Stimulated activated naive CD8-positive, alpha-beta T cell treated with anti-CD3 and anti-CD28 coated beads, Interleukin-15, Interleukin-2, amounts not matched to agents 100 U/mL and 50 U/mL, for 24 hours (primary cell): Measurements from ENCODE around the gene WSB1.
"Not testable (repeated sequence)": the region's sequence is repeated elsewhere in the genome, so short reads cannot be mapped to it uniquely, and the experiment has no call there.

Experiments used
- ATAC-seq: fragments of 150-1000 bp; cut with Tn5 transposase; one replicate; pipeline ENCODE4 v1.10.0; 2021
- DNase-seq: peaks from one replicate; pipeline ENCODE4 v3.0.0; 2021

Gene WSB1, protein sequence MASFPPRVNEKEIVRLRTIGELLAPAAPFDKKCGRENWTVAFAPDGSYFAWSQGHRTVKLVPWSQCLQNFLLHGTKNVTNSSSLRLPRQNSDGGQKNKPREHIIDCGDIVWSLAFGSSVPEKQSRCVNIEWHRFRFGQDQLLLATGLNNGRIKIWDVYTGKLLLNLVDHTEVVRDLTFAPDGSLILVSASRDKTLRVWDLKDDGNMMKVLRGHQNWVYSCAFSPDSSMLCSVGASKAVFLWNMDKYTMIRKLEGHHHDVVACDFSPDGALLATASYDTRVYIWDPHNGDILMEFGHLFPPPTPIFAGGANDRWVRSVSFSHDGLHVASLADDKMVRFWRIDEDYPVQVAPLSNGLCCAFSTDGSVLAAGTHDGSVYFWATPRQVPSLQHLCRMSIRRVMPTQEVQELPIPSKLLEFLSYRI

DNA sequence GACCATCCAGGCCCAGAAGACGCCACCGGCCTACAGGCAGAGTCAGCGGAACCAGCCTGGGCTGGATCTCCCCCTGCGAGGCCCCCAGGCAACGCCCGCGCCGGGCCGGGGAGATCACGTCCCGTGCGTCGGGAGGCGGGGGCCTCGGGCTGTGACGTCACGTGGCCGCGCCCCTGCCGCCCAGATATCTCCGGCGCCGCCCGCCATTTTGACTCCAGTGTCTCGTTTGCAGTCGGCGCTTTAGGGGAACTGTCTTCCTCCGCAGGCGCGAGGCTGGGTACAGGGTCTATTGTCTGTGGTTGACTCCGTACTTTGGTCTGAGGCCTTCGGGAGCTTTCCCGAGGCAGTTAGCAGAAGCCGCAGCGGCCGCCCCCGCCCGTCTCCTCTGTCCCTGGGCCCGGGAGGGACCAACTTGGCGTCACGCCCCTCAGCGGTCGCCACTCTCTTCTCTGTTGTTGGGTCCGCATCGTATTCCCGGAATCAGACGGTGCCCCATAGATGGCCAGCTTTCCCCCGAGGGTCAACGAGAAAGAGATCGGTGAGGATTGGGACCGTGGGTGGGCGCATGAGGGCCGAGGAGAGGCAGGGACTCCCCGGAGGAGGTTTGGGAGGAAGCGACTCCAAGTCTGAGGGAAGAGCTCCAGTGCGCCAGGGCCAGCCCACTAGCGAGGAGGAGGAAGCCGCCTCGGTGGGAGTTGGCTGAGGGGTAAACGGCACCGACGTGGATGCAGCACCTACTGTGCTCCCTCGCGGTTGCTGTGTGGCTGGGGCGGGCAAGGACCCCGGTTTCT, at the start of gene WSB1:
Gene WSB1, plus strand, starts transcription at position 217 of the 791 bp plus-strand sequence. Its CDS starts 282 bp downstream, at position 499.
- DNase-seq (peak; percentile 94), ATAC-seq (peak; percentile 91)

DNA sequence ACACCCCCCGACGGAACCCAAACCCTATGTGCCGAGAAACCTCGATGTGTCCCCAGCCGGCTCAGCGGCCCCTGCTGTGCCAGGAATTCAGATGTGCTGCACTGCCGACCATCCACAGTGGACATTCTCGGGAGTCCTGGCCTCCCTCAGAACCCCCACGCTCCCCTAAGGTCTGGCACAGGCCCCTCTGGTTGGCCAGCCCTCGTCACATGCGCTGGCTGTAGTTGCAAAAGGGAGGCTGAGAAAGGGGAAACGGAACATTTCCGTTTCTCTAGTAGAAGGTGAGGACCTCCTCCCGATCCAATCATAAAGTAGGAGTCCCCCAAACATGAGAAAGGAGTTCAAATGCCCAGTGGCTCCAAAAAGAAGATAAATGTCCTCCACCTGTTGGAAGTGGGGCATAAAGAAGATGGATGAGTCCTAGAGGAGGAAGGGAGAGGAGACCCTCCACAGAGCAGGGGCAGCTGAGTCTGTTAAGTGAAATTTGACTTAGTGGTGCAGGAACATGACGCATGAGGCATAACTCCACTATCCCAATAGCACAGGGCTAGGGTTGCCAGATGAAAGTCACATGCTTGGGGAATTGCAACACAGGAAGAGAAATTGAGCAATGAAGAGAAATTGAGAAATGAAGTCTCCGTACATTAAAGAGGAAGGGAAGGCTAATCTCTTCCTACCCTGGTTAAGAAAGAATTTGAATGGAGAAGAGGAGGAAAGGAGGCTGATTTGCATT, 49.3 kb upstream of the WSB1 start:
- no peak for DNase-seq
- ATAC-seq = no peak

DNA sequence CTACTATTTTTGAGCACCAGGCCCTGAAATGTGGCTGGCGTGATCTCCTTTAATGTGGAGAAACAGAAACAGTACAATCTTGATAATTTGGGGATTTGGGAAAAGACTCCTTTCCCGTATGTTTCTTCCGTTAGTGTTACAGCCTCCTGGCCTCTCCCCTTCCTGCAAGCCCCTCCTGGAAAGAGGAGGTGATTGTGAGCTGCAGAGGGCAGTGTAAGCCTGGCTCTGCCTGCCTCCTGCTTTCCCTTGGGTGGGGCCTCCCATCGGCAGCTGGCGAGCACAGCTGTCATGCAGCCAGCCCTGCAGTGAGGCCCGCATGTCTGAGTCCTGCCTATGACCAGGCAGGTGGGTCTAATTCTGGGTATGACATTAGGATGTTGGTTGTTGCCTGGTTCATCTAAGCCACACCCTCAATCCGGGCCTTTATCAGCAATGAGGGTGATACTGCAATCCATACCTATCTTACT, 48.7 kb upstream of the WSB1 start:
- peak; percentile 79 for ATAC-seq
- peak; percentile 62 for DNase-seq

DNA sequence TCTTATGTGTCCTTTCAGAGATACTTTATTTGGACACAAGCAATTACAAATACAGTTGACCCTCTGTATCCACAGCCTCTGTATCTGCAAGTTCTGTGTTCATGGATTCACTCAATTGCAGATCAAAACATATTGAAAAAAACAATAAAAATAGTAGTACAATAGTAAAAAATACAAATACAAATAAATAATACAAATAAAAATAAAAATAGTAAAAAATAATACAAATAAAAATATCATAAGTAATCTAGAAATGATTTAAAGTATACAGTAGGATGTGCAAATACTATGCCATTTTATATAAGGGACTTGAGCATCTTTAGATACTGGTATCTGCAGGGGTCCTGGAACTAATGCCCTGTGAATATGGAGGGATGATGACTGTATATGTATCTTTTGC, 47.4 kb upstream of the WSB1 start:
- no peak for DNase-seq
- ATAC-seq = no peak

DNA sequence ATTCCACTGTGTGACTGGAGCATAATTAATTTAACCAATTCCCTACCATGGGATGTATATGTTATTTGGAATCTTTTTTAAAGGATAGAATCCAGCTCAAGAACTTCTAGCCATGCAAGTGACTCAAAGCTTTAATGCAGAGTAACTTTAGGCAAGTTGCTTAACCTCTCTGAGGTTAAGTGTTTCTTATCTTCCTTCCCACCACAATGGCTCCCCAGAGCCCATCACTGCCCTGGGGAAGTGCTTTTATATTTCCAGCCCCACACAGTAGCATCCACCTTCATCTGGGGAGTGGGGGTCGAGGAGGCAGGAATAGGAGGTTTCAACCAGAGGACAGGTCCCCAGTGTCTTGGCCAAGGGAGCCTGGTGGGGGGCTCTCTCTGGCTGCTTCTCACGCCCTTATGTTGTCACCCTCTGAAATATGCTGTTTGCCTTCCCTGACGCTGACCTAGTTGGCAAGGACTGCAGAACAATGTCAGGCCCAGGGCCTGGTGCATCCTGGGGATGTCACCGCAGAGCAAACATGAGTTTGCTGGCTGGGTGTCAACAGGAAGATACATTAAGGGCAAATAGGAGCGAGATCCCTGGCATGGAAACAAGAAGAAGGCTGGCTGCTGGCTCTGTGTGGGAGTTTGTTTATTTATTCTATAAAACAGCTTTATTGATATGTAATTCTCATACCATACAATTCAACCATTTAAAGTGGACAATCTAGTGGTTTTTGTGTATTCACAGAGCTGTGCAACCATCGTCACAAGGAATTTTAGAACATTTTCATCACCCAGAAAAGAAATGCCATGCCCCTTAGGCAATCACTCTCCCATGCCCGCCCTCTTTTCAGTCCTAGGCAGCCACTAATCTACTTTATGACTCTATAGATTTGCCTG, 46.6 kb upstream of the WSB1 start:
- DNase-seq = no peak
- no peak for ATAC-seq

DNA sequence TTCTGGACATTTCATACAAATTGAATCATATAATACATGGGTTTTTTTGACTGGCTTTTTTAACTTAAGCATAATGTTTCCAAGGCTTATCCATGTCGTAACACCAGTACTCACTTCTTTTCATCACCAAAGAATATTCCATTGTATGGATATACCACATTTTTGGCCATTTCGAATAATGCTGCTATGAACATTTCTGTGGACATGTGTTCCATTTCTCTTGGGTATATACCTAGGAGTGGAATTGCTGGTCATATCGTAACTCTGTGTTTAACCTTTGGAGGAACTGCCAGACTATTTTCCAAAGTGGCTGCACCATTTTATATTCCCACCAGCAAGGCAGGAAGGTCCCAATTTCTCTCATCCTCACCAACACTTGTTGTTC, 46.0 kb upstream of the WSB1 start:
- no peak for ATAC-seq
- DNase-seq = no peak

DNA sequence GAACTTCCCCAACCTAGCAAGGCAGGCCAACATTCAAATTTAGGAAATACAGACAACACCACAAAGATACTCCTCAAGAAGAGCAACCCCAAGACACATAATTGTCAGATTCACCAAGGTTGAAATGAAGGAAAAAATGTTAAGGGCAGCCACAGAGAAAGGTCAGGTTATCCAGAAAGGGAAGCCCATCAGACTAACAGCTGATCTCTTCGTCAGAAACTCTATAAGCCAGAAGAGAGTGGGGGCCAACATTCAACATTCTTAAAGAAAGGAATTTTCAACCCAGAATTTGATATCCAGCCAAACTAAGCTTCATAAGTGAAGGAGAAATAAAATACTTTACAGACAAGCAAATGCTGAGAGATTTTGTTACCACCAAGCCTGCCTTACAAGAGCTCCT, 43.1 kb upstream of the WSB1 start:
- not testable (repeated sequence) for ATAC-seq, DNase-seq

DNA sequence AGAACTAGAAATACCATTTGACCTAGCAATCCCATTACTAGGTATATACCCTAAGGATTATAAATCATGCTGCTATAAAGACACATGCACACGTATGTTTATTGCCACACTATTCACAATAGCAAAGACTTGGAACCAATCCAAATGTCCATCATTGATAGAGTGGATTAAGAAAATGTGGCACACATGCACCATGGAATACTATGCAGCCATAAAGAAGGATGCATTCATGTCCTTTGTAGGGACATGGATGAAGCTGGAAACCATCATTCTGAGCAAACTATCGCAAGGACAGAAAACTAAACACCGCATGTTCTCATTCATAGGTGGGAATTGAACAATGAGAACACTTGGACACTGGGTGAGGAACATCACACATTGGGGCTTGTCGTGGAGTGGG, 39.1 kb upstream of the WSB1 start:
- not testable (repeated sequence) for DNase-seq, ATAC-seq

DNA sequence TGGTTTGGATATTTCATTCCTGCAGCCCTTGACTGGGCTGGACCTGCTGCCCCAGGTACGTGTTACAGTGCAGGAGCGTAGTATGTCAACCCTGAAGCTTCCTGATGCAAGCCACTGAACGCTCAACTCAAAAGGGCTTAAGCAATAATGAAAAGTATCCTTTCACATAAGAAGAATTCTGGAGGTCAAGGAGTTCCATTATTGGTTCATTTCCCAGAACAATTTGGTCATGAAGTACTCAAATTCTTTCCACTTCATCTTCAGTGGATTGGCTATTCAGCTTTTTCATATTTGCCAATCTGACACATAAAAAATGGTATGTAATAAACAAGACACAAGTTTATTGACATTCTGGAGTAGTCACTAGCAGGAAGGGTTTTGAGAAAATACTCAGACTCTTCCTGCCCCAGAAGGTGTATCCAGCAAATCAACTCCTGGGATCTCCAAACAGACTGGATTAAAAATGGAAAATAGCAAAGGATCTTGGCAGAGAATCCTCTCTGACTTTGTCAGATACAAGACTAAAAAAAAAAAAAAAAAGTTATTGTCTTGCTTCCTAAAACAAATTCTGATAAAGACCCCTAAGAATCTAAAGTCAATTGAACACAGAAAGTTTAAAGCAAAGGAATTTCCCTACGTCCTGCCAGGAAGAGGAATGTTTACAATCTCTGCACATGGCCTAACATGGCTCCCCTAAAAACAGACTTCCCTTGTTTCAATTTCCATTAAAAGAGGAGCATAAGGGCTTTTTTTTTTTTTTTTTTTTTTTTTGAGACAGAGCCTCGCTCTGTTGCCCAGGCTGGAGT, 37.5 kb upstream of the WSB1 start:
- ATAC-seq (no peak), DNase-seq (no peak)

DNA sequence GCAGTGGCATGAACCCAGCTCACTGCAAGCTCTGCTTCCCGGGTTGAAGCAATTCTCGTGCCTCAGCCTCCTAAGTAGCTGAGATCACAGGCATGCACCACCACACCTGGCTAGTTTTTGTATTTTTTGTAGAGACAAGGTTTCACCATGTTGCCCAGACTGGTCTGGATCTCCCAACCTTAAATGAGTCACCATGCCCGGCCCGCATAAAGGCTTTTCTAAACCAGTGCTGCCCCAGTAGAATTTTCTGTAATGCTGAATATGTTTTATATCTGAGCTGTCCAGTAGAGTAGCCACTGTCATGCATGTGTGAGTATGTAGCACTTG, 36.9 kb upstream of the WSB1 start:
- no peak for ATAC-seq
- no peak for DNase-seq

DNA sequence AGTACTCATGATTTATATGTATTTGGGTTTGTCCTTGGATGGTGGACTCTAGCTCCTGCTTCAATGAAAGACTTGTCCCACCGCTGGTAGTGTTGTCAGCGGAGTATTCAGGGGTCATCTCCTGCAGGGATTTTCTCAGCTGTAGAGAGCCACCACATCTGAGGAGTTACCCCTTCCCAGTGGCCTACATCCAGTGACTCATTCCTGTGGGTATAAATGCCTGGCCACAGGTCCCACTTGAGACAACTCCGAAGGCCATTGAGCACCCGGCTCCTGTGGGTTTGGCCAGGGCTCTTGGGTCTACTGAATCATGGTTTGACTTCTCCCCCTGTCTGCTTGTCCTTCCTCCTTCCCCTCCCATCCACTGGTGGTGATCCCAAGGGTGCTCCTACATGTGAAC, 34.6 kb upstream of the WSB1 start:
- ATAC-seq (no peak), DNase-seq (no peak)

DNA sequence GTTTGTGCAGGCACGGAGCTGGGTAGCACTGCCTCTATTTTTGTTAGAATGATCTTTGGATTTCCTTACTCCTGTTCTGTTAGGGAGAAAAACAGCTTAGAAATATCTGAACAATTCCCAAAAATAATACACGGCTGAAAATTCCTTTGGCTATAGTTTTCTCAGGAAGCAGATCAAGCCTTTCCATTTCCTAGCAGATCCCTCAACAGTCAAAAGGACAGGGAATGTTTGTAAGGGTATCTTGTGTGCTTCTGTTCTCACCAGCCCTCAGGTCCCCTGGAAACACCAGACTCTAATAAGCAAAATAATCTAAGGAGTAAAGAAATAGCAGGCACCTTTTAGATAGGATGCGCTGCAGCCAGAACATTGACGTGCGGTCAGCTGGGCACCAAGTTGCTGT, 30.5 kb upstream of the WSB1 start:
- no peak for ATAC-seq
- no peak for DNase-seq

DNA sequence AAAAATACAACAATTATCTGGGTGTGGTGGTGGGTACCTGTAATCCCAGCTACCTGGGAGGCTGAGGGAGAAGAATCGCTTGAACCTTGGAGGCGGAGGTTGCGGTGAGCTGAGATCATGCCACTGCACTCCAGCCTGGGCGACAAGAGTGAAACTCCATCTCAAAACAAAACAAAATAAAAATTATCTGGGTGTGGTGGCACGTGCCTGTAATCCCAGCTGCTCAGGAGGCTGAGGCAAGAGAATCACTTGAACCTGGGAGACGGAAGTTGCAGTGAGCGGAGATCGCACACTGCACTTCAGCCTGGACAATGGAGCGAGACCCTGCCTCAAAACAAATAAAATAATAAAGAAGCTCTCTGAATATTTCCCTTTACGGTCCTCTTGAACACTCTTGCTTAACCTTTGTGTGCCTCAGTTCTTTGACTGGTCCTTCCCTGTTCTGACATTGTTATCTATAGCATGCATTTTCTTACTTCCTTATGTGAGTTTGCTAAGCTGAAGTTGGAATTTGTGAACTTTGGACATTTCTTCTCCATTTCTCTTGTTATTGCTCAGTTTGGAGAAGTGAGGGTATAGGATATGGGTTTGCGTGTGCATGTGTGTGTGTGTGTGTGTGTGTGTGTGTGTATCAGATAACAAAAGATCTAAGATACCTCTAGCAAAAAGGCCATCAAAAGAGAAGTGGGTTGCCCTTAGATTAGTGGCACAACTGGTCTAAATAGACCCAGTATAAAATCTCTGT, 29.7 kb upstream of the WSB1 start:
- ATAC-seq = no peak

DNA sequence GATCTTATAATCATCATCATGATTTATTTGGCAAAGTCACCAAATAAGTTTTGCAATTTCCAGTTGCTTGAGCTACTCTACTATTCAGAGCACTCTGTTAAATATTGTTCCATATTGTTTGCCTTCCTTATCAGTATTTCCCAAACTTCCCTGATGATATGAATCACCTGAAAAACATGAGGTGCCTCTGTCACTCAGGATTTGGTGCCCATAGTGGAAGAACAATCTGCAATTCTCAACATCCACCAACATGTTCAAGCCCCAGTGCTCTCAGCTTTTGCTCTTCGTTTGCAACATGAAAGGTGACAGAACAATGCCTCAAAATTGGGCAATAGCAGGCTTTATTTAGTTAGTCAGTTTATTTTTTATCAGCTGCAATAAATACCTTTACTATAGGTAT, 28.6 kb upstream of the WSB1 start:
- ATAC-seq = no peak
- no peak for DNase-seq

More for the DNA sequence above, 29.7 kb upstream of the WSB1 start:
- no peak for DNase-seq

DNA sequence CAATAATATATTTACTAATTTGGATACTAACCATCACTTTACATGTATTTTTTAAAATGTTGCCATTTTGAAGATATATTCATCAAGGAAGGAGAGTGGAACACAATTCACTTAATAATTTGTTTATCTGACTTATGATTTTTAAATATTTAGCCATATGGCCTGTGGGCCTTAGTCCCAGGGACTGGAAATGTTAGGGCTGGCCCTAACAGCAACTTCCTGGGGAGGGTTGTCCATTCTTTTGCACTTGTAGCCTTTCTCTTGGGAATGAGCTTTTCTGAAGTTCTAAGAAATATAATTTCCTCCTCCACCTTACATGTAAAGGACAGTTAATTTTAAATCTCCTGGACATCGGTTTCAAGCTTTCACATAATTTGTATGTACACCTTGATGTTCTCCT, 27.7 kb upstream of the WSB1 start:
- no peak for ATAC-seq
- no peak for DNase-seq

DNA sequence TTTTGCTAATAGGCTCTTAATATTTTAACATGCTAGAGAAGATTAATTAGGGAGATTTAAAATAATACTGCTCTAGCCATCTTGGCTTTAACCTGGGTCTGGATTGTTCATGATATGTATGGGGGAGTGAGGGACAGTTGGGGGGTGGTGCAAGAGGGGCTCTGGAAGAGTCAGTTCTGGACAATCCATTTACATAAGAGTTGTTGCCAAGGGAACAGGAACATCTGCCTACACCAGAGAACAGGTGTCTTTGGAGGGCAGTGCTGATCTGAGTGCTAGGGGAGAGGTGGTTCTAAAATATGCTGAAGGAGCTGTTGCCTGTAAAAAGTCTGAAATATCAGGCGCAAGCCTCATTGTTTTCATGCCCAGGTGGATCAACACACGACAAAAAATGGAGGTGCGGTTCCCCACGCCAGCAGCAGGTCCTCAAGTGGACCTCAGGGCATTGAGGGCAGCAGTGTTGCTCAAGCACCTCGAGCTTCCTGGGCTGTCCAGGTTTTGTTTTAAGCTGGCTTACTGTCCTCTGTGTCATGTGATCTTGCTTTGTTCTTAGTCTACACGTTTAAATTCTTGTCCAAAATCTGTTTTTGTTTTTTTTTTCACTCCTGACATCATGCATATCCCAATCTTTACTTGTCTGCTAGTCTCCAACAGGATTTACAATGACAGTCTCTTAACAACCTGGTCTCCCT, 25.4 kb upstream of the WSB1 start:
- no peak for DNase-seq
- no peak for ATAC-seq

DNA sequence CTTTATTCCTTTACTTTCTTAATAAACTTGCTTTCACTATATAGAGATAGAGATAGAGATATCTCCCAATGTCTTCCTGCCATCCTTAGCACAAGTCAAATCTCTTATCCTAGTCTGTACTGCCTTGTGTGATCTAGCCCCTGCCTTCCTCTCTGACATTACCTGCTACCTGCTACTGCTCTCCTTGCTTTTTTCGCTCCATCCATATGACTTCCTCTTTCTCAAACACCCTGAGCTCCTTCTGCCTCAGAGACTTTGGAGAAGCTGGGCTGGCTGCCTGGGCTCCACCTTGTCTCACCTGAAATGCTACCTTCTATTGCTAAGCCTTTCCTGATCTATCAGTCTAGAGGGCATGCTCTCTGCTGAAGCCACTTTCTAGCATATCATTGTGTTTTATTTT, 24.7 kb upstream of the WSB1 start:
- DNase-seq = no peak
- ATAC-seq = no peak

DNA sequence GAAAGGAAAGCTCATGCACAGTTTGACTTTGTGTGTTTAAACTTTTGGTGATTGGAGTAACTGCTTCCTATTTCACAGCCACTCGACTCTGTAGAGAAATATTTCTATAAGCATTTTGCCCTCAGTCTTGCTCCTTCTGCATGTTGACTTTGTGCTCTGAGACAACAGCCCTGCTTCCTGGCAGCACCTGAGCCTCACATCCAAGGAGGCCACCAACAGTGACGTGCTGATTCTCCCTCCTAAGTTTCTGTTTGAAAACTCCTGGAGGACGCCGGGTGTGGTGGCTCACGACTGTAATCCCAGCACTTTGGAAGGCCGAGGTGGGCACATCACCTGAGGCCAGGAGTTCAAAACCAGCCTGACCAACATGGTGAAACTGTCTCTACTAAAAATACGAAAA, 23.9 kb upstream of the WSB1 start:
- DNase-seq = no peak
- no peak for ATAC-seq

DNA sequence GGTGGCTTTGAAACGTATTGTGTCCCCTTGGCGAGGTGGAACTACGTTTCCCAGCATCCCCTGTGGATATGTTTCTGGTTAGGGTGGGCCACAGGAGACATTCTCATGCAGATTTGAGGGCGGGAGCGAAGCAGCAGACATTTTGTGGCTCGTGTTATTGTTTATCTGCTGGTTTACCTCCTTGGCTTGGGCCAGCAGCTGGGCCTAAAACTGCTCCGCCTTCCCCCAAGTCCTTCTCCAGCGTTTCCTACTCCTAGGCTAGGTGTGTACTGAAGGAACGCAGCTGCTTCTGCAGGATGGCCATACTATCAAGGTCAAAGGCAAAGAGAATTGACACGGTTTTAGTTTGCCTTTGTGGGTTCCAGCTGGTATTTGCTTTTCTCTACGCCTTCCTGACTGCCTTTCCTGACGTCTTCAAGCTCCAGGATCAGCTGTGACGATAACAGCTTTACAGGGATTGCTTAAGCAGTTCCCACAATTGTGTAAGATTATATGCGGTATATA, 17.2 kb upstream of the WSB1 start:
- DNase-seq = no peak
- ATAC-seq = no peak
